Prostate gland (tissue), 2 donors: Measurements from ENCODE around the gene KRT13. TPM values are rescaled to one million over a fixed set of nuclear protein-coding genes. Genes with fewer than 3 reads are reported as not detected.

Source experiments
- DNase-seq: peaks from one replicate; pipeline ENCODE4 v3.0.0-alpha.2; 2019; ENCODE audit warnings: low spot score
- H3K27ac ChIP-seq, 2 donors: fragments of 200-600 bp; sonication (generic); 2 replicates each; pipeline ENCODE4 v1.5.1; 2017 to 2019
- H3K27me3 ChIP-seq: fragments of 200-600 bp; sonication (generic); replicated peaks from 2 replicates; pipeline ENCODE4 v1.5.1; 2019; ENCODE audit not compliant: insufficient read depth
- H3K36me3 ChIP-seq, 2 donors: fragments of 200-600 bp; sonication (generic); 1 replicate in 1 of 2; 2 replicates in 1 of 2; pipeline versions ENCODE4 v1.5.1 to v1.8.1; 2017 to 2019
- H3K4me1 ChIP-seq: fragments of 200-600 bp; sonication (generic); replicated peaks from 2 replicates; pipeline ENCODE4 v1.5.1; 2019
- H3K4me3 ChIP-seq, 2 donors: fragments of 200-600 bp; sonication (generic); 2 replicates each; pipeline ENCODE4 v1.5.1; 2017 to 2019
- H3K9me3 ChIP-seq: fragments of 200-600 bp; sonication (generic); 2 replicates; pipeline ENCODE4 v1.5.1; 2017
- POLR2A ChIP-seq: fragments of 450-650 bp; IDR thresholded peaks from one replicate; pipeline ENCODE4 v1.6.1; 2016; ENCODE audit warnings: antibody characterized with exemption, mild to moderate bottlenecking
- POLR2AphosphoS5 ChIP-seq: sonication (generic); formaldehyde crosslinking; IDR thresholded peaks from one replicate; pipeline ENCODE4 v1.6.1; 2017; ENCODE audit warnings: antibody characterized with exemption
- WGBS: methylation state at CpG from one replicate; pipeline ENCODE4 v1.1.5; 2018; 5-methylcytosine and 5-hydroxymethylcytosine counted together
- intact Hi-C: fragments of 100-400 bp; cut with DNase I; formaldehyde crosslinking; loops from one replicate; pipeline ENCODE4 v1.14.2; 2022
- total RNA-seq, 2 donors: library from RNA; depleted of rRNA; stranded (reverse); fragments of >200 nt; gene quantifications; one replicate each; pipeline ENCODE4 v1.1.0, GENCODE V29; 2016
- TF ChIP-seq, protein P1 (sequence below), 4 experiments: fragments of 200-600 bp in 2 of 4; fragments of 450-650 bp in 2 of 4; sonication (generic) in 2 of 4; IDR thresholded peaks; 1 replicate in 3 of 4; 2 replicates in 1 of 4; pipeline ENCODE4 v1.5.1; 2016 to 2019; ENCODE audit warnings: antibody characterized with exemption in 4 of 4, mild to moderate bottlenecking in 2 of 4, moderate library complexity in 2 of 4

The KRT13 gene
- total RNA-seq, 2 donors from 2014 or later, result 38.4 to 62.7 TPM

DNA sequence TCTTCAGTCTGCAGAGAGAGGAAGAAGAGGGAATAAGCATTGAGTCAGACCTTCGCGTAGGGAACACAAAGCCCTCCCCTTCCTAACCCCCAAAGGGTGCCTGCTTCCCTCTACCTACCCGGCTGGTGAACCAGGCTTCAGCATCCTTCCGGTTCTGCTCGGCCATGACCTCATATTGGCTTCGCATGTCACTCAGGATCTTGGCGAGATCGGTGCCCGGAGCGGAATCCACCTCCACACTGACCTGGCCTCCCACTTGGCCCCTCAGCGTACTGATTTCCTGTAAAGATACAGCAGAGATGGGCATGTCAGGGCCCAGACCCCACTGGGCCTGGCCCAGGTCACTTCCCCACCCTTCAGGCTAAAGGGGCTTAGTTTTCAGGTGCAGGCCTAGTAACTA, 18.8 kb upstream of the KRT13 start:
- Histone ChIP-seq H3K36me3 (no peaks in the 10 kb centered on the region), H3K4me1 (peaks cover 8% of the 10 kb centered on the region), H3K9me3 (no peaks in the 10 kb centered on the region), H3K4me3 (peak overlapping the region in 1 of 2 donors; percentile 6), H3K27me3 (no peaks in the 10 kb centered on the region), H3K27ac (peak overlapping the region in 1 of 2 donors; percentile 38)
- 71% methylated on average over 11 of the region's 11 CpGs for WGBS
- TF ChIP-seq POLR2AphosphoS5 (no peak), POLR2A (no peak)
- TF ChIP-seq, protein P1, sequence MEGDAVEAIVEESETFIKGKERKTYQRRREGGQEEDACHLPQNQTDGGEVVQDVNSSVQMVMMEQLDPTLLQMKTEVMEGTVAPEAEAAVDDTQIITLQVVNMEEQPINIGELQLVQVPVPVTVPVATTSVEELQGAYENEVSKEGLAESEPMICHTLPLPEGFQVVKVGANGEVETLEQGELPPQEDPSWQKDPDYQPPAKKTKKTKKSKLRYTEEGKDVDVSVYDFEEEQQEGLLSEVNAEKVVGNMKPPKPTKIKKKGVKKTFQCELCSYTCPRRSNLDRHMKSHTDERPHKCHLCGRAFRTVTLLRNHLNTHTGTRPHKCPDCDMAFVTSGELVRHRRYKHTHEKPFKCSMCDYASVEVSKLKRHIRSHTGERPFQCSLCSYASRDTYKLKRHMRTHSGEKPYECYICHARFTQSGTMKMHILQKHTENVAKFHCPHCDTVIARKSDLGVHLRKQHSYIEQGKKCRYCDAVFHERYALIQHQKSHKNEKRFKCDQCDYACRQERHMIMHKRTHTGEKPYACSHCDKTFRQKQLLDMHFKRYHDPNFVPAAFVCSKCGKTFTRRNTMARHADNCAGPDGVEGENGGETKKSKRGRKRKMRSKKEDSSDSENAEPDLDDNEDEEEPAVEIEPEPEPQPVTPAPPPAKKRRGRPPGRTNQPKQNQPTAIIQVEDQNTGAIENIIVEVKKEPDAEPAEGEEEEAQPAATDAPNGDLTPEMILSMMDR (IDR thresholded peaks at IDR 0.05), result no peak
- intact Hi-C loops, result no loop called here
- DNase-seq, result no peak

DNA sequence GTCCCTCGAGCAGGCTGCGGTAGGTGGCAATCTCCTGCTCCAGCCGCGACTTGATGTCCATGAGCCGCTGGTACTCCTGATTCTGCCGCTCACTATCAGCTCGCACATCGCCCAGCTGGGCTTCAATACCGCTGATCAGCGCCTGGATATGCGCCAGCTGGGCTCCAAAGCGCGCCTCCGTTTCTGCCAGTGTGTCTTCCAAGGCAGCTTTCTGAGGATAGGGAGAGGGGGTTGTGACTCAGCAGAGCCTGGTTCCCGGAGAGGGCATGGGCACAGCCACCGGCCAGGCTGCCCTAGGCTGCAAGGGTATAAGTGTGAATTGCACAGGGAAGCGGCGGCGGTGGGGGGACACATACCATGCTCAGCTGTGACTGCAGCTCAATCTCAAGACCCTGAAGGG, 18.4 kb upstream of the KRT13 start:
- Histone ChIP-seq H3K36me3 (no peaks in the 10 kb centered on the region), H3K9me3 (no peaks in the 10 kb centered on the region), H3K4me1 (peaks cover 8% of the 10 kb centered on the region), H3K4me3 (peak overlapping the region in 1 of 2 donors; percentile 6), H3K27ac (peak overlapping the region in 1 of 2 donors; percentile 38), H3K27me3 (no peaks in the 10 kb centered on the region)
- no peak for DNase-seq
- intact Hi-C loops, result no loop called here
- 4% methylated on average over 17 of the region's 19 CpGs for WGBS
- TF ChIP-seq POLR2AphosphoS5 (no peak), POLR2A (no peak)
- TF ChIP-seq, protein P1 (IDR thresholded peaks at IDR 0.05), result no peak

DNA sequence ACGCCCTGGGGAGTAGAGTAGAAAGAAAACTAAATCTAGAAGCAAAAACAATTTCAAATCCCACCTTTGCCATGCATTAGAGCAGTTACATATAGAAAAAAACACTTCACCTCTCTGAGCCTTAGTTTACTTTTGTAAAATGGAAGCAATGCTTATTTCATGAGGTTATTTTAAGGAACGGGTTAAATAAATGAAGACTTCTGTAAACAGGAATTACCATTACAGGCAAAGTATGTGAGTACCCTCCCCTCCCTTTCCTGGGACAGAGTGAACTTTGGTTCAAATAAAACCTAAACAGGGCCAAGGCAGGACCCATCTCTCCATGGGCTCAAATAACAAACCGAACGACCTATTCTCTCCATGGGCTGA, 17.8 kb upstream of the KRT13 start:
- intact Hi-C loops, result no loop called here
- H3K9me3 ChIP-seq, result no peaks in the 10 kb centered on the region
- no peak overlapping the region for H3K4me3 ChIP-seq
- no peak for DNase-seq
- H3K27ac ChIP-seq, result peak overlapping the region in 1 of 2 donors; percentile 38
- H3K4me1 ChIP-seq, result peaks cover 8% of the 10 kb centered on the region
- H3K36me3 ChIP-seq, result no peaks in the 10 kb centered on the region
- 26% methylated on average over 4 of the region's 4 CpGs for WGBS
- TF ChIP-seq POLR2AphosphoS5 (no peak), POLR2A (no peak)
- TF ChIP-seq, protein P1 (IDR thresholded peaks at IDR 0.05), result no peak
- H3K27me3 ChIP-seq, result no peaks in the 10 kb centered on the region

DNA sequence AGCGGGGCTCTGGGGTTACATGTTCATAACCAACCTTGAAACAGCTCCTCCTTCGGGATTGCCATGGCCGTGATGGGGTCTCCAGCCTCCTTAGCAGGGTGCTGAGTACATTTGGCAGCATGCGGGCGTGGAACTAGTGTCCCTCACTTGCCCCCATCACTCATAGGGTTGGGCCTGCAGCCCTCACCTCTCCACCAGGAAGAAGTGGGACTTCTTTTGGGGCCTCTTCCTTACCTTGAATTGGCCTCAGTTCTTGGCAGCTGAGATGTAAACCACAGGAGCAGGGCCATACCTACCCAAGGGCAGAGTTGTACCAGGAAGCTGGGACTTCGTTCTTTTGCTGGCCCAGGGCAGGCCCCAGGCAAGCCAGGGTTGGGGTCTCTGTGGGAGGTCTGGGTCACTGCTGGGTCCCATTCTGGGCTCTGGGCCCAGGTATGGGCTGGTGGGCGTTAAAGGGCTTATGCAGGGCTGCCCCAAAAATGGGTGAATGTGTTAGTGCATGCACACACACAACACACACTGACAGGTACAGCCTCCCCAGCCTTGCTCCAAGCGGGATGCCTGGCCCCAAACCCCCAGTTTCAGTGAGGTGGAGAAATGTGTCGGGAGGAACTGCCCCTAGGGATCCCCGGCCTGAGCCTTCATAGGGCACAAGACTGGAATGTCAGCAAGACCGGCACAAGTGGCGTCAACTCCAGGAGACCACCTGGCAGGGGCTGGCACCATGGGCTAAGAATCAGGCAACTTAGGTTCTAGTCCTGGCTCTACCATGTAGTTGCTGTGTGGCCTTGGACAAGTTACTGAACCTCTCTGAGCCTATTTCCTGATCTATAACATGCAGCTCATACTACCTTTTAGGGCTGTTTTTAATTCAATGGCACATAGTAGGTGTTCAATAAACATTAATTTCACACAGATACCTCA, 17.2 kb upstream of the KRT13 start:
- TF ChIP-seq, protein P1 (IDR thresholded peaks at IDR 0.05), result no peak
- no peaks in the 10 kb centered on the region for H3K27me3 ChIP-seq
- WGBS, result 42% methylated on average over 12 of the region's 12 CpGs
- no peak overlapping the region for H3K4me3 ChIP-seq
- peak overlapping the region; percentile 3 to 38 for H3K27ac ChIP-seq
- intact Hi-C loops, result no loop called here
- DNase-seq, result no peak
- H3K9me3 ChIP-seq, result no peaks in the 10 kb centered on the region
- no peaks in the 10 kb centered on the region for H3K36me3 ChIP-seq
- peaks cover 8% of the 10 kb centered on the region for H3K4me1 ChIP-seq
